ENCODE data around the gene PNKP.

PNKP gene

GRCh38 chr19:49874503-49875157 is 7.3 kb upstream of the PNKP start:
- no peak for DNase-seq

- no peak for DNase-seq
Measured at GRCh38 chr19:49873834-49874233, 6.5 kb upstream of the PNKP start.

GRCh38 chr19:49873129-49873521 is 5.7 kb upstream of the PNKP start:
- DNase-seq, result no peak

DNA sequence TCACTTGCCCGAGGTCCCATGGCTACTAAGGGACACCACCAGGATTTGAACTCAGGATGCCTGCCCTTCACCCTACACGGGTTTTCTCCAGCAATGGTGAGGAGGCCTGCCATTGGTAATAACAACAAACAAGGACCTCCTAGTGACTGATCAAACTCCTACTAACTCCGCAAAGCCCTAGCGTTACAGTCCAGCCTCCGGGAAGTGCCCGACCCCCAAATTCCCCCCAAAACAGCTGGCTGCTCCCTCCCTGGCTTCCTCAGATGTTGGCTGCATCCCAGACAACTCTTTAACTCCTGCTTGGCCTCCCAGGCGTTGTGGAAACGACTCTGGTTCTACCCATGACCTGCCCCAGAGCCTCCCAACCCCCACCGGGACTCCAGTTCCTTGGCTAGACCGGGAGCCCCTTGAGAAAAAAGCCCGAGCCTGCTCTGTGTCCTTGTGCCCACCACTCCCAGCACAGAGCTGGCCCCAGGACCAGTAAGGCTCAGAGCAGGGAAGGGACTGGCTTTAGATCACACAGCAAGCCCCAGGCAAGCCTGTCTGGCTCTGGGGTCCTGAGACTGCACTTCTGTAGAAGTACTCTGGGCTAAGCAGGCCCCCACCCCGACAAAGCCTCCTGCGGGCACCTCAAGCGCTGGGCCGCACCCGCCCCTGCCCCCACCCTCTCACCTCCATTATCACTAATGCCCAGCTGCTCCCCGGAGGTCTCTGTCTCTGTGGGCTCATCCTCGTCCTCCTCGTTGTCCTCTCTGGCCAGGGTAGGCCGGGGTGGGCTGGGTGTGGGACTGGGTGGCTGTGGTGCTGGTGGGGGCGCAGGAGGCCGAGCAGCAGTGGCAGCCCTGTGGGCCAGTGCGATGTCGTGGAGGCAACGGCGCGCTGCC is 5.1 kb upstream of the PNKP start:
- DNase-seq, result no peak

GRCh38 chr19:49871349-49871985 is 4.1 kb upstream of the PNKP start:
- no peak for DNase-seq

DNA sequence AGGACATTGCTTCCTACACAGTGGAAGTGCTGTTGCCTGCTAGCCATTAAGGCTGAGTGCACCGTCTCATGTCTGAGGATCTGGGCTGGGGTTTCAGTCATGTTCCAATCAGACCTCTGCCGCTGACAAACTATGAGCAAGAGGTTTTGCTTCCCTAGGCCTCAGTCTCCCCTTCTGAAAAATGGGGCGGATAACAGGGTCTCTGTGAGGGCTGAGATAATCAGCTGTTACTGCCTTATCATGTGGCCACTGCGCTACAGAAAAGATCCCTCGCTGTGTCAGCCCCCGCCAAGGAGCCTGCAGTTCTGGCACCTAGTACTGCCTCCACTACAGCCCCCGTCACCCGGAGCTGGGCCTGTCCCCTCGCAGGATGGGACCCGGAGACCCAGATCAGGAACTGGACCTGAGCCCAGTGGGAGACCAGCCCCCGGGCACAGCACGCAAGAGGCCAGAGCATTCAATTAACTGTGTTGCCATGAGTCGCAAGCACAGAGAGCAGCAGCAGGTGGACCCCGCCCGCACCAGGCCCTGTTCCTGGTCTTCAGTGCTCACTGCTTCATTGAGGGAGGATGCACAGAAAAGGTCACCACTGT is 3.0 kb upstream of the PNKP start:
- DNase-seq, result no peak

- DNase-seq, result peak; percentile 99 to 100
Measured at GRCh38 chr19:49869484-49870308, 2.3 kb upstream of the PNKP start.

- DNase-seq, result no peak
Measured at GRCh38 chr19:49869009-49869483, 1.7 kb upstream of the PNKP start.

DNA sequence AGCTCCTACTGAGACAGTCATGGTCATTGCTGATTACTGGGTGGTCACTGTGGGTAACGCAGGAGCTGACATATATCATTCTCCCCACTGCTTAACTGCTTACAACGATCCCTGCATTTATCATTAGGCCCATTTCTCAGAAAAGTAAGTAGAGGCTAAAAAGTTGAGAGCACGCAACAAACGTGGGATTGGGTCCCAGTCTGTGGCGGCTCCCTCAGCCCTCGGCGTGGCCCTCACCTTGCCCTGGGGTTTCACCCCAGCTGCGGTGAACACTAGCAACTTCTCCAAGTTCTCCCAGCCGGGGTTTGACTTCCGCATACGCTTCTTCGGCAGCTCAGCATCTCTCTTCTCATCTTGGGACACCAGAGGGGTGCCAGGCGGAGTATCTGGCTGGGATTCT is 2.5 kb downstream of the PNKP start:
- no peak for DNase-seq

- DNase-seq, result no peak
Measured at GRCh38 chr19:49863935-49864320, 3.4 kb downstream of the PNKP start.

DNA sequence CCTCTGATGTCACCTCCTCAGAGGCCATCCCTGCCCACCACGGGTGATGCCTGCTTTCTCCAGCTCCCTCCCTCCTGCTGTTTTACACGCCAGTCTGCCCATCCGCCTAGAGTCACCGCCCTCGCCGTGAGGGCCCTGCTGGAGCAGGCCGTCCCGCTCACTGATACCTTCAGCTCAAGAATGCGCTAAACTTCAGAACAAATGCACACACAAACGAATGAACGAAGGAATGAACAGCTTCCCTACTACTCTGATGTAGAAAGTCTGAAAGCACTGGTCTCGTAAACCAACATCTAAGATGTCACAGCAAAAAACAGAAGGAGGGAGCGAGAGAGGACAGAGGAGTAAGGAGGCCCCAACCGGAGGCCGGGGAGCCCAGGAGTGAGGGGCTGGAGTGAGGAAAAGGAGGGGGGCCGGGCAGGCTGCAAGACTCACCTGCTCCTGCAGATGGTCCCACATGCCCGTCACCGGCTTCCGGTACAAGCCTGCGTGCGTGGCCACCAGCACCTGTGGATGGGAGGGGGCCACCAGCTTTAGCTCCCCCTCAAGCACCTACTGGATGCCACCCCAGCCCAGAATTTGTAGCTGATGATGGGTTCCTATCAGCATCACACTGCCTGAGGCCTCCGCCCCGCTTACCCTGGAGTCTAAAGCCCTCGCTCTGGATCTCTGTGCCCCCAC is 4.0 kb downstream of the PNKP start:
- no peak for DNase-seq

DNA sequence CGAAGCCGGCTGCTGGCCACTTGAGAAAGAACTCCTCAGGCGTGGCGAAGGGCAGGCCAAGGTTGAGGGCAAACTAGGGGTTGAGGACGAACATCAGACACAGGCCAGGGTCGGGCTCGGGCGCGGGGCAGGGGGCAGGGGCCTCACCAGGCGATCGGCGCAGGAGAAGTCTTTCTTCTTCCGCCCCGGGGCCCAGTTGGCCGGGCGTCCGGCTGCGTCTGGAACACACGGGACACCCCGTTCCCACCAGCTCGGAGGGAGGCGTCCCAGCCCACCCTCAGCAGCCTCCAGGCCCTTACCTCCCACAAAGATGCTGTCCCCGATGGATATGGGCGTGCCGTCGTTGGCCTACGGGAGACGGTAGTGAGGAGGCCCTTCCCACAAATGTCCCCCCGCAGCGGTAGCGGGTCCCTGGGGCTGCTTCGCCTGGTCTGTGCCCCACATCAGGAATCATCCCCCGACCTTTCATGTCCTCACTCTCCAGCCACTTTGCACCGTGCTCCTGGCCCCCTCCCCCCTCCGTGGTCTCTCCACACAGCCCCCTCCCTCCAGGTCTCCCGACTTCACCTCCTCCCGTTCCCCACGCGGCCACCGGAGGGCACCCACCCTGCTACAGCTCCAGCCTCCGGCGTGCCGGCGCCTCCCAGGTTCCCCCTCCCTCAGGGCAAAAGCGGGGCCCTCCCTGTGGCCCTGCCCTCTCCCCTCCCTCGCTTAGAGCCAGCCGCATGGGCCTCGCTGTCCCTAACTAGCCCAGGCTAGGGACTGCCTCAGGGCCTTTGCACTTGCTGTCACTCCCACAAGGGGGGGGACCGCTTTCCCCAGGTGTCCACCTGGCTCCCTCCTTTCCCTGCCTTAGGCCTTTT is 4.8 kb downstream of the PNKP start:
- no peak for DNase-seq

DNA sequence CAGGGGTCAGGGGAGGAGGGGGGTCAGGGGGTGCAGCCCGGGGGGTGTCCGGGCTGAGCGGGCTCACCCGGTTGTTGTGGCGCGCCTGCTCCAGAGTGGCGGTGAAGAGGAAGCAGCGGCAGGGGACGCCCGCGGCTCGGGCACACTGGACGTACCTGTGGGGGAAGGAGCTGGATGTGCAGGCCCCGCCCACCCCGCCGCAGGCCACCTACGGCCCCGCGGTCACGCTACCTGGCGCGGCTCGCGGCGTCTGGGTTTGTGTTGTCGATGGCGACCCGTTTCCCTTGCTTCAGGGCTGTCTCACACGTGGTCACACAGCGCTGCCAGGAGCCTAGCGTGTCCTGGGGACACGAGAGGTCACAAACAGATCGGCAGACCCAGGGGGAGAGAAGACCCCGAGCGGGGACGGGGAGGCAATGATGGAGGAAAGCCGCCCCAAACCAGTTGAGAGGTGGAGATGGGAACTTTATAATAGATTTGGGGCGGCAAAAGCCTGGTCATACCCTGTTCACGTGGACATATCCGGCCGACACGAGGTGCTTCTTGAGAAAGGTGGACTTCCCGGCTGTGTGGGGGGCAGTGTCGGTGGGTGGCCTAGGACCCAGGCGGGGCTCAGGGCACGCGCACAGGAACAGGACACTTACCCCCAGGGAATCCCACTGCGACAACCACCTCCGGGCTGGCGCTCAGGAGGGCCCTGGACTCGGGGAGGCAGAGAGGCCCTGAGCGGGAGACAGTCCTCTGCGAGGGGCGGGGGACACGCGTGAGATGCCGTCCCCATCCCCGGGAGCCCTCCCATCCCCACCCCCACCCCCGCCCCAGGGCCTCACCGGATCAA is 5.6 kb downstream of the PNKP start:
- DNase-seq, result no peak

- no peak for DNase-seq
Measured at GRCh38 chr19:49861107-49861506, 6.3 kb downstream of the PNKP start.

DNA sequence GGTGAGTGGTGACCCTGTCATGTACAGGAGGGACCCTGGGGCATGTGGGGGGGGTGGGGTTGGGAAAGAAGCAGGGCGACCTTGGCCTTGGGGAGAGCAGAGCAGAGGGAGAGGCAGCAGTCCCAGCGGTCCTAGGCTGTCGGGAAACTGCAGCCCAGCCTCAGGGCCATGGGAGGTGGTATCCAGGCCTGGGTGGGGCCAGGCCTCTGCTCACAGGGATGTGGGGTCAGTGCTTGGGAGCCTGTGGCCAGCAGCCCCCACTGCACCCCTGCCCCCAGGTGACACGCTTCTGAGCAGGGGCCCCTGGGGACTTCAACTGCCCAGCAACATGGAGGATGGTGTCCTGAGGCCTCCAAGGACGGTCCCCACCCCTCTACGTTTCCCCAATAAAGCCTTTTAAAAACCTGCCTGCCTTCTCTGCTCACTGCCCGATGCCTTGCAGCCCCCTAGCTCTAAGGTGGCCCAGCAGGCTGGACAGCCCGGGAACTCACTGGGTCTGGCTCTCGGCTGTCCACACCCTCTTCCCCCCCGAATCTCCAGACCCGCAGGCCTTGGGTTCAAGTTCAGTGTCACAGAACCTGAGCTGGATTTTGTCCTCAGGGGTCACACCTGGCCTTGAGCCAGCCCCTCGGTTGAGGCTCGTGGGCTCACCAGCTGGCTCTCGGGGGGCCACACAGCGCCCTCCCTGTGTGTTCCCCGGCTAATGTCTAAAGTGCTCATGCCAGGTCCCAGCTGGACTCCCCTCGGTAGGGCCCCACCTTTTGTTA is 6.9 kb downstream of the PNKP start:
- DNase-seq, result no peak

DNA sequence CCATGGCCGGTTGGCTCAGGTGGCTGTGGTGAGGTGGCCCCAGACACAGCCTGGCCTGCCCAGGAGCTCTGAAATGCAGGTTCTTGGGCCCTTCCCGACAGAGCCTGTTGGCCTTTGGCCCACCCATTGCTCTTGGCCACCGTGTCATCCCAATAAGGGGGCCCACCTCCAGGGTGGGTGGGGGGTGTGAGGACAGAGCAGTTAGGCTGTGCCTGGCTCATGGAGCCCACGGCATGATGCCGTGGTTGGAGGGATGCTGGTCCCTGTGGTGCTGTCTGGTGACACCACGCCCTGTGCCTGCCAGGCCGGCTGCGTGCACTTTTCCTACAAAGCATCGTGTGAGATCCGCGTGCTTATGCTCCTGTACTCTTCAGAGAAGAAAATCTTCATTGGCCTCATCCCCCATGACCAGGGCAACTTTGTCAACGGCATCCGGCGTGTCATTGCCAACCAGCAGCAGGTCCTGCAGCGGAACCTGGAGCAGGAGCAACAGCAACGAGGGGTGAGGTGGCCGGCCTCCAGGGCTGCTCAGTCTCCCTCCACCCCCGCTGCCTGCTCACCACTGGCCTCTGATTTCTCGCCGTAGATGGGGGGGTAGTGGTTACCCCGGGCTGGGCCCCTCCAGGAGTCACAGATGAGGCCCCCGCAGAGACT is 7.6 kb downstream of the PNKP start:
- no peak for DNase-seq

- no peak for DNase-seq
Measured at GRCh38 chr19:49858088-49858985, 9.0 kb downstream of the PNKP start.

DNA sequence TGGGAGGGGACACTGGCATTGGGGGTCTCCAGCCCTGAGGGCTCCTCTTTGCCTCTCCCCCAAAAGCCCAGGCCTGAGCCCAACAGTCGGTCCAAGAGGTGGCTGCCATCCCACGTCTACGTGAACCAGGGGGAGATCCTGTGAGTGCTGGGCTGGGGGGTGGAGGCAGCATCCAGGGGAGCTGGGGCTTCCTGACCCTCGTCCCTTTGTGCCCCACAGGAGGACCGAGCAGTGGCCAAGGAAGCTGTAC is 9.6 kb downstream of the PNKP start:
- no peak for DNase-seq
